Neural cell (in vitro differentiated cells): ENCODE measurements around the gene PBX3. TPM values are rescaled to one million over a fixed set of nuclear protein-coding genes. Genes with fewer than 3 reads are reported as not detected.

Experiments
- H2AFZ ChIP-seq: fragments of 200-600, 300-800 bp; sonication (generic), shearing (Covaris generic); 2 replicates; pipeline ENCODE4 v1.6.0; 2014; ENCODE audit warnings: low read depth, mild to moderate bottlenecking, antibody characterized with exemption, low read length, moderate library complexity
- H3F3A ChIP-seq: fragments of 200-600 bp; shearing (Covaris generic); 2 replicates; pipeline ENCODE4 v1.6.1; 2016; ENCODE audit warnings: mild to moderate bottlenecking, moderate library complexity, mixed read lengths, antibody characterized with exemption, low read length; ENCODE audit not compliant: insufficient read depth, poor library complexity, severe bottlenecking
- H3K27ac ChIP-seq: fragments of 200-600, 300-800 bp; sonication (generic), shearing (Covaris generic); 2 replicates; pipeline ENCODE4 v1.5.1; 2014; ENCODE audit warnings: mild to moderate bottlenecking, low read length, moderate library complexity
- H3K27me3 ChIP-seq: fragments of 300-800, 200-600 bp; sonication (generic), shearing (Covaris generic); 2 replicates; pipeline ENCODE4 v1.6.0; 2014; ENCODE audit warnings: mild to moderate bottlenecking, low read depth, low read length, moderate library complexity; ENCODE audit not compliant: insufficient read depth
- H3K36me3 ChIP-seq: fragments of 300-800, 200-600 bp; sonication (generic), shearing (Covaris generic); 2 replicates; pipeline ENCODE4 v1.5.1; 2014; ENCODE audit warnings: mild to moderate bottlenecking, antibody characterized with exemption, low read length, moderate library complexity; ENCODE audit not compliant: insufficient read depth
- H3K4me2 ChIP-seq: fragments of 300-800, 200-600 bp; sonication (generic), shearing (Covaris generic); 2 replicates; pipeline ENCODE4 v1.6.0; 2014; ENCODE audit warnings: mild to moderate bottlenecking, low read length
- H3K4me3 ChIP-seq: fragments of 300-800, 200-600 bp; sonication (generic), shearing (Covaris generic); 2 replicates; pipeline ENCODE4 v1.5.1; 2014; ENCODE audit warnings: mild to moderate bottlenecking, low read length, moderate library complexity
- H3K79me2 ChIP-seq: fragments of 200-600 bp; shearing (Covaris generic); replicated peaks from 2 replicates; pipeline ENCODE4 v1.6.0; 2014; ENCODE audit warnings: mild to moderate bottlenecking, low read length, moderate library complexity; ENCODE audit not compliant: insufficient read depth
- H3K9ac ChIP-seq: fragments of 300-800, 200-600 bp; sonication (generic), shearing (Covaris generic); 2 replicates; pipeline ENCODE4 v1.6.1; 2016; ENCODE audit warnings: mild to moderate bottlenecking, low read length, mixed read lengths
- H3K9me2 ChIP-seq: fragments of 200-600 bp; shearing (Covaris generic); 2 replicates; pipeline ENCODE4 v1.6.1; 2016; ENCODE audit warnings: mild to moderate bottlenecking, low read length, mixed read lengths; ENCODE audit not compliant: insufficient read depth
- H3K9me3 ChIP-seq: fragments of 200-600, 300-800 bp; sonication (generic), shearing (Covaris generic); 2 replicates; pipeline ENCODE4 v1.6.1; 2016; ENCODE audit warnings: mild to moderate bottlenecking, mixed run types, low read length, moderate library complexity, mixed read lengths
- H4K20me1 ChIP-seq: fragments of 200-600 bp; shearing (Covaris generic); 2 replicates; pipeline ENCODE4 v1.6.1; 2016; ENCODE audit warnings: mild to moderate bottlenecking, mixed run types; ENCODE audit not compliant: insufficient read depth
- CTCF ChIP-seq: fragments of 450-650 bp; IDR thresholded peaks from 2 replicates; pipeline ENCODE4 v1.5.1; 2014; ENCODE audit warnings: antibody characterized with exemption, mild to moderate bottlenecking, moderate library complexity; ENCODE audit not compliant: poor library complexity, severe bottlenecking
- EP300 ChIP-seq: fragments of 450-650 bp; conservative IDR thresholded peaks from 2 replicates; pipeline ENCODE4 v1.6.1; 2014; ENCODE audit warnings: antibody characterized with exemption, mild to moderate bottlenecking, moderate library complexity; ENCODE audit not compliant: poor library complexity, severe bottlenecking
- EZH2 ChIP-seq: fragments of 200-600, 300-800 bp; shearing (Covaris generic), sonication (generic); IDR thresholded peaks from 2 replicates; pipeline ENCODE4 v1.6.1; 2014; ENCODE audit warnings: antibody characterized with exemption, low read length, borderline replicate concordance, mild to moderate bottlenecking; ENCODE audit not compliant: insufficient read depth, poor library complexity, severe bottlenecking
- MXI1 ChIP-seq: fragments of 450-650 bp; conservative IDR thresholded peaks from 2 replicates; pipeline ENCODE4 v1.6.1; 2014; ENCODE audit warnings: antibody characterized with exemption, mild to moderate bottlenecking; ENCODE audit not compliant: poor library complexity, severe bottlenecking
- POLR2AphosphoS5 ChIP-seq: IDR thresholded peaks from 2 replicates; pipeline ENCODE4 v1.6.1; 2012
- RAD21 ChIP-seq: fragments of 450-650 bp; conservative IDR thresholded peaks from 2 replicates; pipeline ENCODE4 v1.6.1; 2014; ENCODE audit warnings: antibody characterized with exemption, mild to moderate bottlenecking, moderate library complexity
- REST ChIP-seq: IDR thresholded peaks from 2 replicates; pipeline ENCODE4 v1.6.1; 2012; ENCODE audit warnings: borderline replicate concordance
- SMC3 ChIP-seq: fragments of 450-650 bp; conservative IDR thresholded peaks from 2 replicates; pipeline ENCODE4 v1.6.1; 2014; ENCODE audit warnings: antibody characterized with exemption, mild to moderate bottlenecking, moderate library complexity; ENCODE audit not compliant: poor library complexity
- TAF1 ChIP-seq: IDR thresholded peaks from 2 replicates; pipeline ENCODE4 v1.6.1; 2012; ENCODE audit warnings: low read depth
- polyA plus RNA-seq: library from polyadenylated mRNA; depleted of rRNA; stranded (reverse); fragments of >200 nt; gene quantifications from 2 replicates; pipeline ENCODE4 v1.2.3, GENCODE V29; 2014

Gene PBX3
- polyA plus RNA-seq, 1 donor from 2014 or later = 398 TPM

DNA sequence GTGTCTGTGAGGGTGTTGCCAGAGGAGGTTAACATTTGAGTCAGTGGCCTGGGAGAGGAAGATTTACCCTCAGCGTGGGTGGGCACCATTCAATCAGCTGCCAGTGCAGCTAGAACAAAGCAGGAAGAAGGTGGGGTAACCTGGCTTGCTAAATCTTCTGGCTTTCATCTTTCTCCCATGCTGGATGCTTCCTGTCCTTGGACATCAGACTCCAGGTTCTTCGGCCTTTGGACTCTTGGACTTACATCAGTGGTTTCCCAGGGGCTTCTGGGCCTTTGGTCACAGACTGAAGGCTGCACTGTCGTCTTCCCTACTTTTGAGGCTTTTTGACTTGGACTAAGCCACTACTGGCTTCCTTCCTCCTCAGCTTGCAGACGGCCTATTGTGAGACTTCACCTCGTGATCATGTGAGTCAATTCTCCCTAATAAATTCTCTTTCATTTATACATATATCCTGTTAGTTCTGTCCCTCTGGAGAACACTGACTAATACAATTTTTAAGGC, 38.1 kb downstream of the PBX3 start:
- Histone ChIP-seq H3K9ac (no peak overlapping the region), H3K4me2 (no peak overlapping the region), H3K4me3 (no peak overlapping the region), H3F3A (no peaks in the 10 kb centered on the region), H3K27me3 (no peaks in the 10 kb centered on the region), H3K36me3 (peaks cover 13% of the 10 kb centered on the region), H2AFZ (no peak overlapping the region), H4K20me1 (no peaks in the 10 kb centered on the region), H3K9me2 (no peaks in the 10 kb centered on the region), H3K27ac (no peak overlapping the region), H3K9me3 (no peaks in the 10 kb centered on the region), H3K79me2 (peaks cover 84% of the 10 kb centered on the region)
- TF ChIP-seq MXI1 (no peak), EP300 (no peak), REST (no peak), TAF1 (no peak), EZH2 (no peak)

DNA sequence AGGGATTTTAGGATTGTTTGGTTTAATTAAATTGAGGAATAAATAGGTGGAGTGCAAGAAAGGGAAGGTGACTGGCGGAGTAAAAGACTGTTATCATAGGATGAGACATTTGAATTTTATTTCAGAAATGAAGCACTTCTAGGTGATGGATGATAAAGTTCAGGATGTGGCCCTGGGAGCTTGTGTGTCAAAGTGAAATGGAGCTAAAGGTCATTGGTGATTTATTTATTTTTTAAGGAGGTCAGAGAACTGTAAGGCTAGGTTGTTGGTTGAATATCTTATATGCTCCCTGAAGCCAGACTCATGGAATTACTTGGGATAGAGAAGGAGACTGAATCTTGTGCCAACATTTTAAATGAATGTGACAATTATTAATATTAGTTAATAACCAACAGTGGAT, 40.5 kb downstream of the PBX3 start:
- Histone ChIP-seq H2AFZ (no peak overlapping the region), H3K79me2 (peaks cover 88% of the 10 kb centered on the region), H3K4me2 (no peak overlapping the region), H3K9ac (no peak overlapping the region), H3K9me2 (no peaks in the 10 kb centered on the region), H3K27ac (no peak overlapping the region), H3K27me3 (no peaks in the 10 kb centered on the region), H3K36me3 (peaks cover 7% of the 10 kb centered on the region), H3K4me3 (no peak overlapping the region), H3F3A (no peaks in the 10 kb centered on the region), H3K9me3 (no peaks in the 10 kb centered on the region), H4K20me1 (no peaks in the 10 kb centered on the region)
- TF ChIP-seq POLR2AphosphoS5 (no peak), TAF1 (no peak), RAD21 (no peak), MXI1 (no peak), EZH2 (no peak), SMC3 (no peak), EP300 (no peak), CTCF (no peak), REST (no peak)
